ENCODE results near the gene HOXD4. TPM values are rescaled to one million over a fixed set of nuclear protein-coding genes. Genes with fewer than 3 reads are reported as not detected.

Gene HOXD4
- total RNA-seq: 1.2 TPM in 1 of 2 replicates, not detected in the other

GRCh38 chr2:176151442-176152287 is at the start of gene HOXD4:
Gene HOXD4 (plus strand): TSS chr2:176151550. CDS start chr2:176151634, 84 bp downstream.

GRCh38 chr2:176106581-176107539 is 44.5 kb upstream of the HOXD4 start, which contains the start of gene HOXD11:
Gene HOXD11 (plus strand): TSS chr2:176107280. CDS start chr2:176107356, 76 bp downstream.

GRCh38 chr2:176115883-176116813 is 35.2 kb upstream of the HOXD4 start, which contains the start of gene HOXD10:
Gene HOXD10 (plus strand): TSS chr2:176116778. CDS start chr2:176116834, 56 bp downstream.

GRCh38 chr2:176122683-176123410 is 28.5 kb upstream of the HOXD4 start, which contains the start of gene HOXD9:
Gene HOXD9 (plus strand): TSS chr2:176122719. CDS start chr2:176122769, 50 bp downstream.

GRCh38 chr2:176128982-176129796 is 22.2 kb upstream of the HOXD4 start, which contains the start of gene HOXD8:
Gene HOXD8 (plus strand): TSS chr2:176129705. CDS start chr2:176130367, 662 bp downstream.

GRCh38 chr2:176156807-176157498 is 5.6 kb downstream of the HOXD4 start, which contains the start of gene HOXD3:
Gene HOXD3 (plus strand): TSS chr2:176157307. CDS start chr2:176169115, 11,808 bp downstream.

GRCh38 chr2:176187899-176188773 is 36.8 kb downstream of the HOXD4 start, which contains the start of gene HOXD1:
Gene HOXD1 (plus strand): TSS chr2:176188668. CDS start chr2:176188802, 134 bp downstream.

Other genes starting within 250 kb of the HOXD4 start
- gene LNPK, start 149.3 kb upstream of the HOXD4 start, total RNA-seq: 30.7 and 33.3 TPM in 2 replicates
- gene EVX2, start 67.6 kb upstream of the HOXD4 start, total RNA-seq: not detected in 2 replicates
- gene HOXD13, start 58.8 kb upstream of the HOXD4 start, total RNA-seq: not detected in 2 replicates
- not detected in 2 replicates for gene HOXD12, start 51.8 kb upstream of the HOXD4 start, total RNA-seq
- 0.96 TPM in 1 of 2 replicates, not detected in the other for gene HOXD11, start 44.3 kb upstream of the HOXD4 start, total RNA-seq
- 0.48 TPM in 1 of 2 replicates, not detected in the other for gene HOXD10, start 34.8 kb upstream of the HOXD4 start, total RNA-seq
- gene HOXD9, start 28.8 kb upstream of the HOXD4 start, total RNA-seq: 0.72 TPM in 1 of 2 replicates, not detected in the other
- gene HOXD8, start 21.8 kb upstream of the HOXD4 start, total RNA-seq: 0.21 and 1.7 TPM in 2 replicates
- 0.72 TPM in 1 of 2 replicates, not detected in the other for gene HOXD3, start 5.8 kb downstream of the HOXD4 start, total RNA-seq
- gene HOXD1, start 37.1 kb downstream of the HOXD4 start, total RNA-seq: 0.21 and 1.7 TPM in 2 replicates
- gene MTX2, start 117.9 kb downstream of the HOXD4 start, total RNA-seq: 27.1 and 29.2 TPM in 2 replicates

All from tracheal epithelial cell (primary cell).